H9 (cell line): ENCODE measurements around the gene PRR30. TPM values are rescaled to one million over a fixed set of nuclear protein-coding genes. Genes with fewer than 3 reads are reported as not detected.

Experiments
- DNase-seq: peaks from one replicate; pipeline ENCODE4 v3.0.0-alpha.2; 2017
- H2AFZ ChIP-seq: one replicate; pipeline ENCODE4 v1.6.1; 2013; ENCODE audit warnings: mild to moderate bottlenecking, low read length, control low read depth, moderate library complexity
- H2AK5ac ChIP-seq: 2 replicates; pipeline ENCODE4 v1.6.1; 2013; ENCODE audit warnings: low read length, control low read depth, mixed read lengths; ENCODE audit not compliant: insufficient read length
- H2BK120ac ChIP-seq: one replicate; pipeline ENCODE4 v1.6.1; 2013; ENCODE audit warnings: low read depth, mild to moderate bottlenecking, low read length, control low read depth, inconsistent platforms; ENCODE audit not compliant: poor library complexity, severe bottlenecking
- H2BK12ac ChIP-seq: 2 replicates; pipeline ENCODE4 v1.6.1; 2013; ENCODE audit warnings: low read length, control low read depth, mixed read lengths, low read depth; ENCODE audit not compliant: insufficient read length
- H2BK15ac ChIP-seq: 2 replicates; pipeline ENCODE4 v1.6.1; 2013; ENCODE audit warnings: low read depth, low read length, control low read depth
- H2BK20ac ChIP-seq: one replicate; pipeline ENCODE4 v1.6.1; 2013; ENCODE audit warnings: low read depth, mild to moderate bottlenecking, low read length, control low read depth, inconsistent platforms; ENCODE audit not compliant: poor library complexity, severe bottlenecking
- H2BK5ac ChIP-seq: 2 replicates; pipeline ENCODE4 v1.6.1; 2013; ENCODE audit warnings: low read length, control low read depth, mixed read lengths; ENCODE audit not compliant: insufficient read length
- H3K14ac ChIP-seq: 2 replicates; pipeline ENCODE4 v1.6.1; 2013; ENCODE audit warnings: low read length, control low read depth; ENCODE audit not compliant: insufficient read depth
- H3K18ac ChIP-seq: 2 replicates; pipeline ENCODE4 v1.6.1; 2013; ENCODE audit warnings: low read depth, mild to moderate bottlenecking, mixed read lengths, low read length, control low read depth; ENCODE audit not compliant: insufficient read length
- H3K23ac ChIP-seq: 2 replicates; pipeline ENCODE4 v1.6.1; 2013; ENCODE audit warnings: low read length, control low read depth, mixed read lengths, low read depth; ENCODE audit not compliant: insufficient read length
- H3K23me2 ChIP-seq: 2 replicates; pipeline ENCODE4 v1.6.1; 2013; ENCODE audit warnings: low read depth, mild to moderate bottlenecking, mixed read lengths, low read length, control low read depth; ENCODE audit not compliant: insufficient read length, poor library complexity, severe bottlenecking
- H3K27ac ChIP-seq: 2 replicates; pipeline ENCODE4 v1.5.1; 2013; ENCODE audit warnings: low read length, control low read depth, mixed read lengths, low read depth; ENCODE audit not compliant: insufficient read length
- H3K27me3 ChIP-seq: 2 replicates; pipeline ENCODE4 v1.6.1; 2013; ENCODE audit warnings: low read length, control low read depth, inconsistent platforms; ENCODE audit not compliant: insufficient read depth
- H3K4ac ChIP-seq: 2 replicates; pipeline ENCODE4 v1.6.1; 2013; ENCODE audit warnings: low read depth, mild to moderate bottlenecking, control low read depth, inconsistent platforms, low read length, moderate library complexity
- H3K4me1 ChIP-seq: 2 replicates; pipeline ENCODE4 v1.6.1; 2013; ENCODE audit warnings: low read length, control low read depth, inconsistent platforms; ENCODE audit not compliant: insufficient read depth
- H3K4me2 ChIP-seq: 2 replicates; pipeline ENCODE4 v1.6.1; 2013; ENCODE audit warnings: low read length, control low read depth, mixed read lengths; ENCODE audit not compliant: insufficient read length, insufficient read depth
- H3K56ac ChIP-seq: 2 replicates; pipeline ENCODE4 v1.6.1; 2013; ENCODE audit warnings: low read depth, mild to moderate bottlenecking, mixed read lengths, low read length, control low read depth; ENCODE audit not compliant: insufficient read length
- H3K79me1 ChIP-seq: 2 replicates; pipeline ENCODE4 v1.6.1; 2013; ENCODE audit warnings: low read depth, mild to moderate bottlenecking, moderate library complexity, low read length, control low read depth, inconsistent platforms; ENCODE audit not compliant: insufficient read depth, poor library complexity, severe bottlenecking
- H3K79me2 ChIP-seq: 2 replicates; pipeline ENCODE4 v1.6.1; 2013; ENCODE audit warnings: low read length, control low read depth, inconsistent platforms; ENCODE audit not compliant: insufficient read depth
- H3K9ac ChIP-seq: 2 replicates; pipeline ENCODE4 v1.6.1; 2013; ENCODE audit warnings: low read length, control low read depth, mixed read lengths; ENCODE audit not compliant: insufficient read length; ENCODE audit errors: extremely low read depth
- H3K9me3 ChIP-seq: one replicate; pipeline ENCODE4 v1.6.1; 2013; ENCODE audit warnings: low read depth, low read length, inconsistent platforms; ENCODE audit not compliant: control insufficient read depth
- H3T11ph ChIP-seq: one replicate; pipeline ENCODE4 v1.6.1; 2013; ENCODE audit warnings: mild to moderate bottlenecking, low read length, control low read depth, inconsistent platforms
- H4K20me1 ChIP-seq: one replicate; pipeline ENCODE4 v1.6.1; 2013; ENCODE audit not compliant: control insufficient read depth, insufficient read length, insufficient read depth
- H4K5ac ChIP-seq: 2 replicates; pipeline ENCODE4 v1.6.1; 2013; ENCODE audit warnings: low read depth, mild to moderate bottlenecking, mixed read lengths, low read length, control low read depth; ENCODE audit not compliant: insufficient read length
- H4K8ac ChIP-seq: replicated peaks from 2 replicates; pipeline ENCODE4 v1.6.1; 2013; ENCODE audit warnings: low read length, control low read depth, mixed read lengths, low read depth; ENCODE audit not compliant: insufficient read length
- H4K91ac ChIP-seq: 2 replicates; pipeline ENCODE4 v1.6.1; 2013; ENCODE audit warnings: low read depth, mild to moderate bottlenecking, moderate library complexity, mixed read lengths, low read length, control low read depth; ENCODE audit not compliant: insufficient read length
- H3K27ac Mint-ChIP-seq, 3 experiments: 2 replicates in 2 of 3; 3 replicates in 1 of 3; pipeline ENCODE4 v1.8.0; 2020 to 2021; ENCODE audit warnings: mixed read lengths in 3 of 3, mild to moderate bottlenecking in 1 of 3, moderate library complexity in 1 of 3
- H3K27me3 Mint-ChIP-seq: 2 replicates; pipeline ENCODE4 v1.8.0; 2021; ENCODE audit warnings: low read depth, mild to moderate bottlenecking, moderate library complexity, mixed read lengths
- H3K36me3 Mint-ChIP-seq, 3 experiments: 2 replicates in 2 of 3; 3 replicates in 1 of 3; pipeline ENCODE4 v1.8.0; 2020 to 2021; ENCODE audit warnings: low read depth in 3 of 3, mixed read lengths in 3 of 3; ENCODE audit not compliant: insufficient read depth in 1 of 3
- H3K4me1 Mint-ChIP-seq, 2 experiments: 2 replicates each; pipeline ENCODE4 v1.8.0; 2020; ENCODE audit warnings: mixed read lengths in 2 of 2
- H3K4me3 Mint-ChIP-seq, 2 experiments: 2 replicates in 1 of 2; 3 replicates in 1 of 2; pipeline ENCODE4 v1.8.0; 2020 to 2021; ENCODE audit warnings: mild to moderate bottlenecking in 2 of 2, mixed read lengths in 2 of 2, moderate library complexity in 1 of 2
- H3K9me3 Mint-ChIP-seq, 2 experiments: 2 replicates in 1 of 2; 3 replicates in 1 of 2; pipeline ENCODE4 v1.8.0; 2020; ENCODE audit warnings: mild to moderate bottlenecking in 2 of 2, mixed read lengths in 2 of 2, moderate library complexity in 1 of 2
- CTCF ChIP-seq: fragments of 200-600 bp; sonication (generic); conservative IDR thresholded peaks from 3 replicates; pipeline ENCODE4 v1.8.0; 2021; ENCODE audit warnings: antibody characterized with exemption, mild to moderate bottlenecking
- WGBS: extraction: QIAGEN DNeasy Blood & Tissue Kit; methylation state at CpG from one replicate; pipeline ENCODE4 v1.1.7; 2013; ENCODE audit warnings: missing lambda C conversion rate, low lambda C conversion rate, mixed read lengths; ENCODE audit not compliant: insufficient read length; ENCODE audit errors: extremely low coverage; 5-methylcytosine and 5-hydroxymethylcytosine counted together
- total RNA-seq: library from RNA; stranded (reverse); gene quantifications from 2 replicates; pipeline ENCODE4 v1.2.1, GENCODE V29; 2021

PRR30 gene
- total RNA-seq, 1 experiment from 2014 or later: not detected

GRCh38 chr2:27178469-27178868, 39.3 kb upstream of the PRR30 start:
- Histone ChIP-seq H3T11ph (no peak overlapping the region), H3K27ac (no peak overlapping the region), H2AFZ (no peak overlapping the region), H3K4me1 (no peaks in the 10 kb centered on the region), H4K8ac (no peak overlapping the region), H4K91ac (no peak overlapping the region), H3K14ac (no peak overlapping the region), H4K20me1 (no peaks in the 10 kb centered on the region), H3K27me3 (no peaks in the 10 kb centered on the region), H3K79me1 (no peaks in the 10 kb centered on the region), H3K4ac (no peak overlapping the region), H2BK12ac (no peak overlapping the region), H4K5ac (no peak overlapping the region), H3K79me2 (no peaks in the 10 kb centered on the region), H2BK120ac (no peak overlapping the region), H2BK5ac (no peak overlapping the region), H3K9me3 (no peaks in the 10 kb centered on the region), H3K23me2 (no peaks in the 10 kb centered on the region), H2AK5ac (no peak overlapping the region), H3K23ac (no peak overlapping the region), H2BK15ac (no peak overlapping the region), H3K4me2 (no peak overlapping the region), H3K9ac (no peak overlapping the region), H2BK20ac (no peak overlapping the region), H3K56ac (no peak overlapping the region), H3K18ac (no peak overlapping the region)
- peaks cover 11% of the 10 kb centered on the region for H3K27me3 Mint-ChIP-seq
- no peaks in the 10 kb centered on the region for H3K36me3 Mint-ChIP-seq
- no CpG with 5 or more reads among the region's 3 CpGs for WGBS
- no peak for DNase-seq
- H3K4me1 Mint-ChIP-seq: peaks cover 0 to 3% of the 10 kb centered on the region in 2 experiments; a peak in 1 of 4 replicates
- TF ChIP-seq CTCF: no peak
- no peaks in the 10 kb centered on the region for H3K9me3 Mint-ChIP-seq
- H3K27ac Mint-ChIP-seq: no peak overlapping the region
- H3K4me3 Mint-ChIP-seq: no peak overlapping the region
